OCI-LY7 (cell line): ENCODE results near the gene ADAMTS2. TPM values are rescaled to one million over a fixed set of nuclear protein-coding genes. Genes with fewer than 3 reads are reported as not detected.

Experiments
- BruUV-seq: library from RNA; stranded (reverse); fragments of 400-500 nt; replicated peaks from 2 replicates; lab custom pipeline; 2021; lab: Mats Ljungman, UMichigan
- CTCF ChIA-PET: fragments of 300-600 bp; sonication (Branson Sonifier 250); formaldehyde crosslinking; loops from one replicate; lab custom pipeline; 2022; ENCODE audit warnings: antibody characterized with exemption; ENCODE audit not compliant: unreplicated experiment; lab: Charles Lee
- POLR2A ChIA-PET: fragments of 300-600 bp; sonication (Branson Sonifier 250); formaldehyde crosslinking; loops from one replicate; lab custom pipeline; 2022; ENCODE audit warnings: antibody characterized with exemption; lab: Charles Lee
- DNase-seq: peaks from one replicate; pipeline ENCODE4 v3.0.0-alpha.2; 2015; ENCODE audit warnings: low spot score
- H2AFZ ChIP-seq: fragments of 200-600 bp; sonication (generic), shearing (Covaris generic); 2 replicates; pipeline ENCODE4 v1.6.1; 2014; ENCODE audit warnings: mild to moderate bottlenecking, antibody characterized with exemption, low read length, moderate library complexity
- H3K27ac ChIP-seq: fragments of 200-600 bp; sonication (generic); 2 replicates; pipeline ENCODE4 v1.5.1; 2014; ENCODE audit warnings: mixed run types, low read depth, mild to moderate bottlenecking, moderate library complexity, low read length, inconsistent platforms; ENCODE audit not compliant: poor library complexity, severe bottlenecking
- H3K36me3 ChIP-seq: fragments of 200-600 bp; sonication (generic); 2 replicates; pipeline ENCODE4 v1.6.1; 2014; ENCODE audit warnings: mild to moderate bottlenecking, antibody characterized with exemption, low read length, moderate library complexity, mixed read lengths; ENCODE audit not compliant: insufficient read depth
- H3K4me1 ChIP-seq: fragments of 200-600 bp; sonication (generic); 2 replicates; pipeline ENCODE4 v1.5.1; 2014; ENCODE audit warnings: mild to moderate bottlenecking, low read length; ENCODE audit not compliant: insufficient read depth, poor library complexity, severe bottlenecking
- H3K4me2 ChIP-seq: fragments of 200-600 bp; sonication (generic); 2 replicates; pipeline ENCODE4 v1.6.1; 2014; ENCODE audit warnings: mild to moderate bottlenecking, low read length
- H3K4me3 ChIP-seq: fragments of 200-600 bp; sonication (generic); 2 replicates; pipeline ENCODE4 v1.5.1; 2014; ENCODE audit warnings: mild to moderate bottlenecking, low read depth, low read length; ENCODE audit not compliant: poor library complexity, severe bottlenecking
- H3K79me2 ChIP-seq: fragments of 200-600 bp; sonication (generic); 2 replicates; pipeline ENCODE4 v1.6.1; 2016; ENCODE audit warnings: low read depth, mild to moderate bottlenecking, low read length, moderate library complexity, mixed read lengths; ENCODE audit not compliant: insufficient read depth
- H3K9me2 ChIP-seq: fragments of 200-600 bp; sonication (generic); 2 replicates; pipeline ENCODE4 v1.6.1; 2016; ENCODE audit warnings: mild to moderate bottlenecking, low read length, mixed read lengths; ENCODE audit not compliant: insufficient read depth
- H3K9me3 ChIP-seq: fragments of 200-600 bp; sonication (generic); 2 replicates; pipeline ENCODE4 v1.6.1; 2014; ENCODE audit warnings: mild to moderate bottlenecking, mixed run types, low read length, mixed read lengths
- H4K20me1 ChIP-seq: fragments of 200-600 bp; sonication (generic); 2 replicates; pipeline ENCODE4 v1.6.1; 2014; ENCODE audit warnings: mild to moderate bottlenecking, antibody characterized with exemption, low read length, moderate library complexity, mixed read lengths; ENCODE audit not compliant: insufficient read depth
- CTCF ChIP-seq: fragments of 200-600 bp; sonication (generic); conservative IDR thresholded peaks from 2 replicates; pipeline ENCODE4 v1.5.1; 2014; ENCODE audit warnings: mild to moderate bottlenecking, antibody characterized with exemption, low read length, moderate library complexity, mixed read lengths
- EZH2phosphoT487 ChIP-seq: fragments of 200-600 bp; sonication (generic); IDR thresholded peaks from 2 replicates; pipeline ENCODE4 v1.6.1; 2018; ENCODE audit warnings: low read depth, borderline replicate concordance, mild to moderate bottlenecking, mixed run types, antibody characterized with exemption, low read length, moderate library complexity, mixed read lengths
- intact Hi-C: fragments of 100-400 bp; cut with micrococcal nuclease; formaldehyde crosslinking; loops from one replicate; pipeline ENCODE4 v1.10.0; 2022; ENCODE audit not compliant: unreplicated experiment
- total RNA-seq, 2 experiments: library from RNA; depleted of rRNA in 1 of 2; stranded (reverse); fragments of >200 nt in 1 of 2; shearing (Covaris generic) in 1 of 2; gene quantifications; 2 replicates each; pipeline ENCODE4 v1.2.3, GENCODE V29; 2014 to 2022

Gene ADAMTS2
- total RNA-seq, 2 experiments from 2014 or later: not detected

GRCh38 chr5:179176571-179177230, 168.6 kb downstream of the ADAMTS2 start:
- no TSS peak for BruUV-seq
- no peak overlapping the region for H3K4me2 ChIP-seq

GRCh38 chr5:179176166-179176565, 169.1 kb downstream of the ADAMTS2 start:
- BruUV-seq: no TSS peak
- no peaks in the 10 kb centered on the region for H3K9me3 ChIP-seq
- no peaks in the 10 kb centered on the region for H3K79me2 ChIP-seq
- no peak overlapping the region for H3K27ac ChIP-seq
- POLR2A ChIA-PET: no interaction called here
- H3K4me3 ChIP-seq: no peak overlapping the region
- H2AFZ ChIP-seq: no peak overlapping the region
- CTCF ChIA-PET: no interaction called here
- H3K4me2 ChIP-seq: no peak overlapping the region
- TF ChIP-seq EZH2phosphoT487 (no peak), CTCF (no peak)
- H3K9me2 ChIP-seq: no peaks in the 10 kb centered on the region
- DNase-seq: no peak
- no peaks in the 10 kb centered on the region for H4K20me1 ChIP-seq
- H3K36me3 ChIP-seq: no peaks in the 10 kb centered on the region
- H3K4me1 ChIP-seq: no peaks in the 10 kb centered on the region
- intact Hi-C loops: no loop called here

More at GRCh38 chr5:179176571-179177230, 168.6 kb downstream of the ADAMTS2 start:
- ChIA-PET POLR2A (no interaction called here), CTCF (no interaction called here)
- intact Hi-C loops: no loop called here
- DNase-seq: no peak
- Histone ChIP-seq H3K9me2 (no peaks in the 10 kb centered on the region), H3K4me1 (no peaks in the 10 kb centered on the region), H3K79me2 (no peaks in the 10 kb centered on the region), H3K36me3 (no peaks in the 10 kb centered on the region), H4K20me1 (no peaks in the 10 kb centered on the region), H3K27ac (no peak overlapping the region), H3K4me3 (no peak overlapping the region), H3K9me3 (no peaks in the 10 kb centered on the region), H2AFZ (no peak overlapping the region)
- no peak for TF ChIP-seq CTCF
- no peak for TF ChIP-seq EZH2phosphoT487

- H3K79me2 ChIP-seq: no peaks in the 10 kb centered on the region
- no peak overlapping the region for H3K4me2 ChIP-seq
- H3K4me1 ChIP-seq: no peaks in the 10 kb centered on the region
- intact Hi-C loops: no loop called here
- H3K36me3 ChIP-seq: no peaks in the 10 kb centered on the region
- DNase-seq: no peak
- no peaks in the 10 kb centered on the region for H3K9me3 ChIP-seq
- no peak overlapping the region for H2AFZ ChIP-seq
- POLR2A ChIA-PET: no interaction called here
- CTCF ChIA-PET: no interaction called here
- TF ChIP-seq CTCF (no peak), EZH2phosphoT487 (no peak)
- no peak overlapping the region for H3K4me3 ChIP-seq
- H3K9me2 ChIP-seq: no peaks in the 10 kb centered on the region
- no peak overlapping the region for H3K27ac ChIP-seq
- H4K20me1 ChIP-seq: no peaks in the 10 kb centered on the region
- no TSS peak for BruUV-seq
Observed at GRCh38 chr5:179171816-179172745, 173.2 kb downstream of the ADAMTS2 start.
